Neural cell (in vitro differentiated cells): ENCODE data around the gene CYP27A1.

ENCODE experiments used
- CTCF ChIP-seq: fragments of 450-650 bp; IDR thresholded peaks from 2 replicates; pipeline ENCODE4 v1.5.1; 2014; ENCODE audit warnings: antibody characterized with exemption, mild to moderate bottlenecking, moderate library complexity; ENCODE audit not compliant: poor library complexity, severe bottlenecking
- MXI1 ChIP-seq: fragments of 450-650 bp; conservative IDR thresholded peaks from 2 replicates; pipeline ENCODE4 v1.6.1; 2014; ENCODE audit warnings: antibody characterized with exemption, mild to moderate bottlenecking; ENCODE audit not compliant: poor library complexity, severe bottlenecking
- POLR2AphosphoS5 ChIP-seq: IDR thresholded peaks from 2 replicates; pipeline ENCODE4 v1.6.1; 2012
- TF ChIP-seq, protein P1 (sequence below): IDR thresholded peaks from 2 replicates; pipeline ENCODE4 v1.6.1; 2012; ENCODE audit warnings: borderline replicate concordance

- TF ChIP-seq CTCF = no peak
- TF ChIP-seq MXI1 = no peak
- TF ChIP-seq, protein P1, sequence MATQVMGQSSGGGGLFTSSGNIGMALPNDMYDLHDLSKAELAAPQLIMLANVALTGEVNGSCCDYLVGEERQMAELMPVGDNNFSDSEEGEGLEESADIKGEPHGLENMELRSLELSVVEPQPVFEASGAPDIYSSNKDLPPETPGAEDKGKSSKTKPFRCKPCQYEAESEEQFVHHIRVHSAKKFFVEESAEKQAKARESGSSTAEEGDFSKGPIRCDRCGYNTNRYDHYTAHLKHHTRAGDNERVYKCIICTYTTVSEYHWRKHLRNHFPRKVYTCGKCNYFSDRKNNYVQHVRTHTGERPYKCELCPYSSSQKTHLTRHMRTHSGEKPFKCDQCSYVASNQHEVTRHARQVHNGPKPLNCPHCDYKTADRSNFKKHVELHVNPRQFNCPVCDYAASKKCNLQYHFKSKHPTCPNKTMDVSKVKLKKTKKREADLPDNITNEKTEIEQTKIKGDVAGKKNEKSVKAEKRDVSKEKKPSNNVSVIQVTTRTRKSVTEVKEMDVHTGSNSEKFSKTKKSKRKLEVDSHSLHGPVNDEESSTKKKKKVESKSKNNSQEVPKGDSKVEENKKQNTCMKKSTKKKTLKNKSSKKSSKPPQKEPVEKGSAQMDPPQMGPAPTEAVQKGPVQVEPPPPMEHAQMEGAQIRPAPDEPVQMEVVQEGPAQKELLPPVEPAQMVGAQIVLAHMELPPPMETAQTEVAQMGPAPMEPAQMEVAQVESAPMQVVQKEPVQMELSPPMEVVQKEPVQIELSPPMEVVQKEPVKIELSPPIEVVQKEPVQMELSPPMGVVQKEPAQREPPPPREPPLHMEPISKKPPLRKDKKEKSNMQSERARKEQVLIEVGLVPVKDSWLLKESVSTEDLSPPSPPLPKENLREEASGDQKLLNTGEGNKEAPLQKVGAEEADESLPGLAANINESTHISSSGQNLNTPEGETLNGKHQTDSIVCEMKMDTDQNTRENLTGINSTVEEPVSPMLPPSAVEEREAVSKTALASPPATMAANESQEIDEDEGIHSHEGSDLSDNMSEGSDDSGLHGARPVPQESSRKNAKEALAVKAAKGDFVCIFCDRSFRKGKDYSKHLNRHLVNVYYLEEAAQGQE = no peak
- TF ChIP-seq POLR2AphosphoS5 = no peak
Measured at GRCh38 chr2:218827701-218828476, 45.9 kb downstream of the CYP27A1 start.
